ENCODE results near the gene PEF1.

DNA sequence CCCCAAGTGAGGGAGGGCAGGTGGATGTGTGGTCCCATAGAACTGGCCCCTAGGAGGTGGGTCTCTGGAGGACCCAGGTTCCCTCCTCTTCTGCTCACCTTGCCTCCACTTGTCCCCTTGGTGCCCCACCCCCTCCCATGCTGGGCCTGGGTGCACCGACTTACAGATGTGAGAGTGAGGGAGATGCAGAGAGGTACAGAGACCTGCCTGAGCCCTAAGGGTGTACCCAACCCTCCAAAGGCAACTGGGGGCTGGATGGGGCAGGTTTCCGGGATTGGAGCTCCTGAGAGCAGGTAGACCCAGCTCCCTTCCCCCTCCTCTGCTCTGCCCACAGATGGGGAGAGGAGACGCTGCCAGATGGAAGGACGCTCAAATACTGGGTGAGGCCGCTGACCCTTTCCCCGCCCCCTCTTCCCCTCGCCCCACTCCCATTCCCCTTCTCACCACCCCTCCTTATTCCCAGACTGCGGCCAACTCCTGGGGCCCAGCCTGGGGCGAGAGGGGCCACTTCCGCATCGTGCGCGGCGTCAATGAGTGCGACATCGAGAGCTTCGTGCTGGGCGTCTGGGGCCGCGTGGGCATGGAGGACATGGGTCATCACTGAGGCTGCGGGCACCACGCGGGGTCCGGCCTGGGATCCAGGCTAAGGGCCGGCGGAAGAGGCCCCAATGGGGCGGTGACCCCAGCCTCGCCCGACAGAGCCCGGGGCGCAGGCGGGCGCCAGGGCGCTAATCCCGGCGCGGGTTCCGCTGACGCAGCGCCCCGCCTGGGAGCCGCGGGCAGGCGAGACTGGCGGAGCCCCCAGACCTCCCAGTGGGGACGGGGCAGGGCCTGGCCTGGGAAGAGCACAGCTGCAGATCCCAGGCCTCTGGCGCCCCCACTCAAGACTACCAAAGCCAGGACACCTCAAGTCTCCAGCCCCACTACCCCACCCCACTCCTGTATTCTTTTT, 58.0 kb downstream of the PEF1 start:
- TF ChIP-seq, protein P1, sequence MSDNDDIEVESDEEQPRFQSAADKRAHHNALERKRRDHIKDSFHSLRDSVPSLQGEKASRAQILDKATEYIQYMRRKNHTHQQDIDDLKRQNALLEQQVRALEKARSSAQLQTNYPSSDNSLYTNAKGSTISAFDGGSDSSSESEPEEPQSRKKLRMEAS (IDR thresholded peaks at IDR 0.05; ENCODE audit: insufficient read depth, insufficient read length): no peak
- TF ChIP-seq, protein P2, sequence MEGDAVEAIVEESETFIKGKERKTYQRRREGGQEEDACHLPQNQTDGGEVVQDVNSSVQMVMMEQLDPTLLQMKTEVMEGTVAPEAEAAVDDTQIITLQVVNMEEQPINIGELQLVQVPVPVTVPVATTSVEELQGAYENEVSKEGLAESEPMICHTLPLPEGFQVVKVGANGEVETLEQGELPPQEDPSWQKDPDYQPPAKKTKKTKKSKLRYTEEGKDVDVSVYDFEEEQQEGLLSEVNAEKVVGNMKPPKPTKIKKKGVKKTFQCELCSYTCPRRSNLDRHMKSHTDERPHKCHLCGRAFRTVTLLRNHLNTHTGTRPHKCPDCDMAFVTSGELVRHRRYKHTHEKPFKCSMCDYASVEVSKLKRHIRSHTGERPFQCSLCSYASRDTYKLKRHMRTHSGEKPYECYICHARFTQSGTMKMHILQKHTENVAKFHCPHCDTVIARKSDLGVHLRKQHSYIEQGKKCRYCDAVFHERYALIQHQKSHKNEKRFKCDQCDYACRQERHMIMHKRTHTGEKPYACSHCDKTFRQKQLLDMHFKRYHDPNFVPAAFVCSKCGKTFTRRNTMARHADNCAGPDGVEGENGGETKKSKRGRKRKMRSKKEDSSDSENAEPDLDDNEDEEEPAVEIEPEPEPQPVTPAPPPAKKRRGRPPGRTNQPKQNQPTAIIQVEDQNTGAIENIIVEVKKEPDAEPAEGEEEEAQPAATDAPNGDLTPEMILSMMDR (IDR thresholded peaks at IDR 0.05; ENCODE audit: extremely low read depth in 1 of 2, insufficient read depth in 1 of 2, low read depth in 1 of 2, low read length in 2 of 2): no peak
